ENCODE measurements around the gene ONECUT1. TPM values are rescaled to one million over a fixed set of nuclear protein-coding genes. Genes with fewer than 3 reads are reported as not detected.
A peak's percentile ranks its signal among the peaks of the same experiment; 100 is the strongest.

ONECUT1 gene
- total and polyA plus RNA-seq, 2 of the 8 experiments (the other 6 are each of a cell fraction or from before 2014, with no cell fraction given) = 0.65 to 6.4 TPM

DNA sequence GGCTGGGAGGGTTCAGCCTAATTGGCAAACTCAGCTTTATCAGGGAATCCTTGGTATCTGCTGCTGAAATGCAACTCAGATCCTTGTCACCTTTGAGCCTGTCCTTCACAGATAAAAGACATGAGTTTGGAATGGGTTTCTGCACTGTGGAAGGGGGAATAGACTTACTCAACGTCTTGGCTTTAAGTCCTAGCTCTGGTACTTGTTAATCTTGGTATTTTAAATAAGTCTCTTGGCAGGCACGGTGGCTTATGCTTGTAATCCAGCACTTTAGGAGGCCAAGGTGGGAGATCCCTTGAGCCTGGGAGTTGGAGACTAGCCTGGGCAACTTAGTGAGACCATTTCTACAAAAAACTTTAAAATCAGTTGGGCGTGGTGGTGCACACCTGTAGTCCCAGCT lies 55.8 kb downstream of the ONECUT1 start:
- H3K18ac ChIP-seq (ENCODE audit: extremely low read depth, low read length) = no peak overlapping the region
- H3K23ac ChIP-seq (ENCODE audit: insufficient read length) = no peak overlapping the region
- no peak overlapping the region for H2AK5ac ChIP-seq (ENCODE audit: low read depth, low read length)
- H3K4me1 ChIP-seq (replicated peaks in 1 of 4; ENCODE audit: control insufficient read depth in 3 of 4, insufficient read depth in 4 of 4, low read length in 3 of 4) = peaks cover 0 to 6% (median 1%) of the 10 kb centered on the region in 4 experiments; a peak in 4 of 7 replicates
- no peak overlapping the region for H3K14ac ChIP-seq (ENCODE audit: insufficient read length)
- no peak overlapping the region for H4K8ac ChIP-seq (ENCODE audit: extremely low read depth, insufficient read depth, low read length)
- DNase-seq (ENCODE audit: low read depth in 1 of 2, low spot score in 2 of 2) (no peak), FAIRE-seq (no peak)
- no peak overlapping the region for H4K91ac ChIP-seq (replicated peaks; ENCODE audit: insufficient read length, low read length)
- 0 out of 2 replicates have a peak overlapping the region, but pooled peaks have one; percentile 54 for H2BK15ac ChIP-seq (ENCODE audit: low read length)
- no peak overlapping the region for H2AFZ ChIP-seq (ENCODE audit: low read length)
- no peaks in the 10 kb centered on the region for H3K27me3 ChIP-seq (replicated peaks in 1 of 4; ENCODE audit: control insufficient read depth in 3 of 4, extremely low read depth in 1 of 4, insufficient read depth in 3 of 4, low read length in 3 of 4)
- H3K9me3 ChIP-seq (ENCODE audit: insufficient read depth in 2 of 2, low read depth in 1 of 2, low read length in 1 of 2) = no peaks in the 10 kb centered on the region
- ChIA-PET CTCF (ENCODE audit: partially characterized antibody) (interaction anchor here (0.6 to 3.7 kb wide), 22 partner anchors 9 to 652 kb away, joined by 3 to 59 read pairs (median 4); no protein-coding TSS in a partner anchor), POLR2A (ENCODE audit: partially characterized antibody) (interaction anchor here (1.4 to 1.6 kb wide), 2 partner anchors 16 to 472 kb away, joined by 4 to 7 read pairs; no protein-coding TSS in a partner anchor)
- H3K4ac ChIP-seq (replicated peaks; ENCODE audit: insufficient read length, low read depth, low read length) = no peak overlapping the region
- no peaks in the 10 kb centered on the region for H3K23me2 ChIP-seq (ENCODE audit: low read depth, low read length)
- no peaks in the 10 kb centered on the region for H3K79me2 ChIP-seq (ENCODE audit: control insufficient read depth in 1 of 2, insufficient read depth in 2 of 2, low read length in 2 of 2)
- no peak overlapping the region; the same call in 1 of the 2 replicates for H2BK20ac ChIP-seq (ENCODE audit: low read length)
- H3K36me3 ChIP-seq (ENCODE audit: control insufficient read depth in 2 of 4, insufficient read depth in 4 of 4, low read length in 3 of 4) = no peaks in the 10 kb centered on the region
- no peak overlapping the region for H3K4me3 ChIP-seq (ENCODE audit: extremely low read depth in 1 of 4, insufficient read depth in 2 of 4, low read depth in 3 of 4, low read length in 4 of 4)
- H4K20me1 ChIP-seq (replicated peaks in 1 of 2; ENCODE audit: control insufficient read depth in 1 of 2, insufficient read depth in 2 of 2, low read length in 2 of 2) = no peaks in the 10 kb centered on the region
- 87% methylated on average over 3 of the region's 3 CpGs; no CpG with 5 or more reads in 1 of the 2 experiments for WGBS, 2 experiments (ENCODE audit: extremely low coverage in 1 of 2, insufficient coverage in 1 of 2, insufficient read length in 1 of 2, insufficient replicate concordance in 2 of 2, low coverage in 1 of 2, low lambda C conversion rate in 2 of 2, missing lambda C conversion rate in 1 of 2)
- no peak overlapping the region for H2BK5ac ChIP-seq (ENCODE audit: low read depth, low read length)
- no peak overlapping the region for H3K56ac ChIP-seq (replicated peaks; ENCODE audit: insufficient read length, low read depth, low read length)
- no peak overlapping the region for H2BK120ac ChIP-seq (replicated peaks; ENCODE audit: low read depth, low read length)
- H3K79me1 ChIP-seq (ENCODE audit: low read depth, low read length) = no peaks in the 10 kb centered on the region
- no peak overlapping the region for H2BK12ac ChIP-seq (ENCODE audit: low read depth, low read length)
- H3K4me2 ChIP-seq (ENCODE audit: insufficient read depth in 1 of 2, low read depth in 2 of 2, low read length in 2 of 2) = no peak overlapping the region
- no peak overlapping the region for H3K27ac ChIP-seq (ENCODE audit: low read depth, low read length)
- H4K5ac ChIP-seq (ENCODE audit: insufficient read length, low read depth, low read length) = no peak overlapping the region
- H3K9ac ChIP-seq (replicated peaks in 1 of 4; ENCODE audit: extremely low read depth in 1 of 4, low read depth in 3 of 4, low read length in 3 of 4) = no peak overlapping the region
- TF ChIP-seq SIRT6 (IDR thresholded peaks at IDR 0.05; ENCODE audit: low read length) = no peak
- TF ChIP-seq JUN (IDR thresholded peaks at IDR 0.05; ENCODE audit: low read depth, low read length) = no peak
- TF ChIP-seq, protein P1, sequence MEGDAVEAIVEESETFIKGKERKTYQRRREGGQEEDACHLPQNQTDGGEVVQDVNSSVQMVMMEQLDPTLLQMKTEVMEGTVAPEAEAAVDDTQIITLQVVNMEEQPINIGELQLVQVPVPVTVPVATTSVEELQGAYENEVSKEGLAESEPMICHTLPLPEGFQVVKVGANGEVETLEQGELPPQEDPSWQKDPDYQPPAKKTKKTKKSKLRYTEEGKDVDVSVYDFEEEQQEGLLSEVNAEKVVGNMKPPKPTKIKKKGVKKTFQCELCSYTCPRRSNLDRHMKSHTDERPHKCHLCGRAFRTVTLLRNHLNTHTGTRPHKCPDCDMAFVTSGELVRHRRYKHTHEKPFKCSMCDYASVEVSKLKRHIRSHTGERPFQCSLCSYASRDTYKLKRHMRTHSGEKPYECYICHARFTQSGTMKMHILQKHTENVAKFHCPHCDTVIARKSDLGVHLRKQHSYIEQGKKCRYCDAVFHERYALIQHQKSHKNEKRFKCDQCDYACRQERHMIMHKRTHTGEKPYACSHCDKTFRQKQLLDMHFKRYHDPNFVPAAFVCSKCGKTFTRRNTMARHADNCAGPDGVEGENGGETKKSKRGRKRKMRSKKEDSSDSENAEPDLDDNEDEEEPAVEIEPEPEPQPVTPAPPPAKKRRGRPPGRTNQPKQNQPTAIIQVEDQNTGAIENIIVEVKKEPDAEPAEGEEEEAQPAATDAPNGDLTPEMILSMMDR (IDR thresholded peaks at IDR 0.05; ENCODE audit: control extremely low read depth in 1 of 3, insufficient read depth in 1 of 3, low read depth in 1 of 3, low read length in 3 of 3) = no peak
- no peak for TF ChIP-seq YY1 (IDR thresholded peaks at IDR 0.05; ENCODE audit: low read depth, low read length)
- no peak for TF ChIP-seq CEBPB (IDR thresholded peaks at IDR 0.05; ENCODE audit: low read depth, low read length)
- TF ChIP-seq POLR2A (IDR thresholded peaks at IDR 0.05; ENCODE audit: control extremely low read depth in 1 of 2, low read depth in 2 of 2, low read length in 2 of 2) = no peak
- TF ChIP-seq ATF2 (IDR thresholded peaks at IDR 0.05; ENCODE audit: low read length) = no peak
- TF ChIP-seq SRF (IDR thresholded peaks at IDR 0.05; ENCODE audit: low read depth, low read length) = no peak
